AG09309 (cell line): Measurements from ENCODE around the gene PODXL2.

Experiments used
- DNase-seq: peaks from one replicate; pipeline ENCODE4 v3.0.0-alpha.2; 2010; ENCODE audit warnings: low read depth
- H3K4me3 ChIP-seq: 2 replicates; pipeline ENCODE4 v1.5.1; 2011; ENCODE audit warnings: mild to moderate bottlenecking, low read depth, low read length, moderate library complexity; ENCODE audit not compliant: control insufficient read depth
- TF ChIP-seq, protein P1 (sequence below): IDR thresholded peaks from 2 replicates; pipeline ENCODE4 v1.5.1; 2011; ENCODE audit warnings: mild to moderate bottlenecking, low read depth, low read length, inconsistent platforms; ENCODE audit not compliant: insufficient read depth, control insufficient read depth; ENCODE audit errors: missing control alignments

PODXL2 gene

DNA sequence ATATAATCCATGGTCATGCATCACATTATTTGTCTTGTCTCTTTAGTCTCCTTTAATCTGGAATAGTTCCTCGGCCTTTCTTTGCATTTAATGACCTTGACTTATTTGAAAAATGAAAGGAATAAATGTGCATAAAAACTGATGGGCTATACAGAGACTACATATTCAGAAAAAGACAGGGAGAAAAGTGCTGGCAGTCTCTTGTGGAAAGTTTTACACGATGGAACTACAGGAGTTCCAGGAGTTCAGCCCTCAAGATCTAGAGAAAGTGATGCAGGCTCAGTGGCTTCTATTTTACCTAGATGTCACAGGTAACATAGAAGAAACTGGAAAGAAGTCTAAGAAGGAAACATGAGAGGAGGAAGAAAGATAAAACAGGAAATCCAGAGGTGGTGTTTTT lies 36.2 kb downstream of the PODXL2 start:
- DNase-seq, result no peak
- TF ChIP-seq, protein P1, sequence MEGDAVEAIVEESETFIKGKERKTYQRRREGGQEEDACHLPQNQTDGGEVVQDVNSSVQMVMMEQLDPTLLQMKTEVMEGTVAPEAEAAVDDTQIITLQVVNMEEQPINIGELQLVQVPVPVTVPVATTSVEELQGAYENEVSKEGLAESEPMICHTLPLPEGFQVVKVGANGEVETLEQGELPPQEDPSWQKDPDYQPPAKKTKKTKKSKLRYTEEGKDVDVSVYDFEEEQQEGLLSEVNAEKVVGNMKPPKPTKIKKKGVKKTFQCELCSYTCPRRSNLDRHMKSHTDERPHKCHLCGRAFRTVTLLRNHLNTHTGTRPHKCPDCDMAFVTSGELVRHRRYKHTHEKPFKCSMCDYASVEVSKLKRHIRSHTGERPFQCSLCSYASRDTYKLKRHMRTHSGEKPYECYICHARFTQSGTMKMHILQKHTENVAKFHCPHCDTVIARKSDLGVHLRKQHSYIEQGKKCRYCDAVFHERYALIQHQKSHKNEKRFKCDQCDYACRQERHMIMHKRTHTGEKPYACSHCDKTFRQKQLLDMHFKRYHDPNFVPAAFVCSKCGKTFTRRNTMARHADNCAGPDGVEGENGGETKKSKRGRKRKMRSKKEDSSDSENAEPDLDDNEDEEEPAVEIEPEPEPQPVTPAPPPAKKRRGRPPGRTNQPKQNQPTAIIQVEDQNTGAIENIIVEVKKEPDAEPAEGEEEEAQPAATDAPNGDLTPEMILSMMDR, result no peak
- no peak overlapping the region for H3K4me3 ChIP-seq

DNA sequence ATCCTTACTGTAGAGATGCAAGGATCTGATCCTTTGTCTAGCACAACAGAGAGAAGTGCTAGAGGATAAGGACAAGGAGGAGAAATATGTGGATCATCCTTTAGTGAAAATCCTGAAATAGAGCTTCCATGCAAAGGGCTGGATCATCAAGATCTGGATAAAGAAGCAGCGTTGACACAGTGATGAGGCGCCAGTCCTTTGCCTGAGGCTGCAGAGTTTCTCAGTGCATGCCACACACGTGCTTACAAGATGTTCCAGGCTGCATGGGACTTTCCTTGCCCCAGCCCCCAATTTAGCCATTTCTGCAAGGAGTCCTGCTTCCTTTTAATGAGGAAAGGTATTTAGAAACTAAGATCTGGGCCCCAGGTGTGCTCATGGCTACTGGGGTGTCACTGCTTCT lies 36.6 kb downstream of the PODXL2 start:
- no peak overlapping the region for H3K4me3 ChIP-seq
- TF ChIP-seq, protein P1, result no peak
- peak; percentile 5 for DNase-seq

DNA sequence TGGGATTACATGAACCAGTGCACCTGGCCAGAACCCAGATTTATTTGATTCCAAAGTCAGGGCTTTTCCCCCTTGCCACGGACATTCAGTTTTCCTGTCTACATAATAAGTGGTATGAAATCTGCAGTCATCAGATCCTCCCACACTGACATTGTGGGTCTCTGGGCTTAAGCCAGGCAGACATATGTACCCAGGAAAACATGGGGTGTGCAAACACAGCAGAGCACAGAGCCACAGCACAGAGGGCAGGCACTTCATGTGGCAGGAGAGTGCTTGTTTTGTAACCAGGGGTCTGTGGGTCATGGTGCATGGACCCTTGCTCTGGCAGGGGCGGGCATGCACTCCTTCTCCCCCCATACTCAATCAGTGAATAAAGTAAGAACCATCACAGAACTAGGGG lies 37.7 kb downstream of the PODXL2 start:
- no peak overlapping the region for H3K4me3 ChIP-seq
- no peak for DNase-seq
- TF ChIP-seq, protein P1, result no peak

DNA sequence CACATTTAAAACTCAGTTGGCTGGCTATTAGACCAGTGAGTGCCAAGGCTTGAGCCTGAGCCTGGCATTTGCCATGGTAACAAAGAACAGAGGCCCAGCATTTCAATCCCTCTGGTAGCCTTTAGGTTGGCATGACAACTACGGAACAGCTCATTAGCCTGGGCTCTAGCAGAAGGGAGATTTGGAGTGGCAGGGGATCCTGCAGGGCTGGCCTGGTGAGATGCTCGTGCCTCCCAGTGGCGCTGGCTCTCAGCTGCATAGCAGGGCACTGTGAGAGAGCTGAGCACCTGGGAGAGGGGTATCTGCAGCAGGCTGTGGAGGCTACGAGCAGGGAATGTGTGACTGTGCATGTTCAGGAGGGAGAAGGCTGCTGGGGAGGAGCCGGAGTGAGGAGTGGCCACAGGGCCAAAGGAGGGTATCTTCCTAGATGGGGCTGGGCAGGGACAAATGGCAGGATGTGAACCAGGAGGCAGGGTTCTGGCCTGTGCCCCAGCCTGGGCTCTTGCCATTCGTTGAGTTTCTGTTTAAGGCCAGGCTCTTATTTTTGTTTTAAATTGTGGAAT lies 38.2 kb downstream of the PODXL2 start:
- DNase-seq, result no peak
- TF ChIP-seq, protein P1, result no peak
- no peak overlapping the region for H3K4me3 ChIP-seq

DNA sequence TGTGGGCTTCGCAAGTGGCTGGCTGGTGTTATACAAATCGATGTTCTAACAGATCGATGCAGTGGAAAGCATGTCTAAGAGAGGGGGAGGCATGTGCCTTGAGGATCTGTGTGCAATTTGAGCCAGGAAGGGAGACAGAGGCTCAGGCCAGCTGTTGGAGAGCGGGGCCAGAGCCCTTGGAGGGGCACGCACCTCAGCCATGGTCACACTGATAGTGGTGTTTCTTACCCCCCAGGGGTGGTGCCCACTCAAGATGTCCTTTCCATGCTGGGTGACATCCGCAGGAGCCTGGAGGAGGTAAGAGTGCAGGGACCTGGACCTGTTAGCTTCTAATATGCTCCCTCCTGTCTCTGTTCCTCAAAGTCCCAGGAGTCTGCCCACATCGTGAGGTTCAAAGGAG lies 39.9 kb downstream of the PODXL2 start:
- no peak overlapping the region for H3K4me3 ChIP-seq
- TF ChIP-seq, protein P1, result no peak
- no peak for DNase-seq

DNA sequence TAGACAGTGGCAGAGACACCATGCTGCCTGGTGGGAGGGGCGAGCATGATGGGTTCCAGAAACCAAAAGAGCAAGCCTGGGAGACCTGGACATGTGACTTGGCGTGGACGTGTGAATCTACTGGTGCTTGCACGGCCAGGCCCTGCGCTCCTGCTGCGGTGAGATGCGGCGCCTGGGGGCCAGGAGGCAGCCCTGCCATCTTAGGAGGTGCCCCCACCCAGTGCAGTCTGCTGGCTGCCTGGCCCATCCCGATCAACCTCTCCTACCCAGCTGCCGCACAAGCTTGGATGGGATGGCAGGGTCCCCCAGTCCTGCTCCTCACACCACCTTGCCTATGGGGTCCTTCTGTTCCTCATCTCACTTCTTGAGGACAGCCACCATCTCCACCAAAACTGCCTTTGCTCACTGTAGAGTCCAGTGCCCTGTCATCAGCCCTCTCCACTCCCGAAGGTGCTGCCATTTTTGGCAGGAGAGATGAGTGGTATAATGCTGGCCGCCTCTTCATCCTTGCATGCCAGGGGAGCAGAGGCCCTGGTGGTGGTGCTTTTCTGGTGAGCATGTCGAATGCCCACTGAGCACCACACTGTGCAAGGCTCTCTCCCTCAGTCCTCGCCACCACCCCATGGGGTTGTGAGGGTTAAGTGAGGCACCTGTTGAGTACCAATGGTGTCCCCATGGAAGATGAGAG lies 40.7 kb downstream of the PODXL2 start:
- DNase-seq, result no peak
- no peak overlapping the region for H3K4me3 ChIP-seq
- TF ChIP-seq, protein P1, result no peak
